ENCODE measurements around the gene NHEJ1. TPM values are rescaled to one million over a fixed set of nuclear protein-coding genes. Genes with fewer than 3 reads are reported as not detected.

Gene NHEJ1
- total RNA-seq, 1 donor from 2014 or later = 13.0 TPM

DNA sequence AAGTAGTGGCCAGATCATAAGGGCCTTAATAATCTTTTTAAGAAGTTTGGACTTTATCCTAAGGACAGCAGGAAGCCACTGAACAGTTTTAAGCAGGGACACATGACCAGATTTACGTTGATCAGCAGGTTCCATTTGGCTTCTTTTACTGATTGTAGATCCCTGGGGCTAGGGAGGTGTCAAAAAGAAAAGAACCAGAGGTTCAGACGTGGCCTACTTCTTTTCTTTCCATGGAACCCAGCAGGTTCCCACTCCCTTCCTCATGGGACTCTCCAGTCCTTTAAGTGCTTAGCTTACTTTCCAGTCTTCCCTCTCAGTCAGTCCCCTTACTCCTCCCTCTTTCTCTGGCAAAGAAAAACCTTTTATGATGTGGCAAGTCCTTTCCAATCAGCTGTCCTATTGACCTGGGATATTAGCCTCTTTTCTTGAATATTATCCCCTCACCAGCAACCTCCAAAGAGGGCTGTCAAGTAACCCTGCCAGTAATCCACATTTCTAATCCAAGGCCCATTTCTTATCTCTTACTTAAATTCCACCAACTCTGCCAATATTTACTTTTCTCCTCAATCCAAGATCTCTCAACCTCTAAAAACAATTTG is 33.5 kb downstream of the NHEJ1 start:
- H3K27ac ChIP-seq = peak overlapping the region; percentile 12
- no peak overlapping the region for H3K4me3 ChIP-seq
- DNase-seq (no peak), ATAC-seq (peak in 1 of 2 donors; percentile 11)
- no peaks in the 10 kb centered on the region for H3K27me3 ChIP-seq (ENCODE audit: low read depth)
- peaks cover 54% of the 10 kb centered on the region for H3K4me1 ChIP-seq
- TF ChIP-seq, protein P1, sequence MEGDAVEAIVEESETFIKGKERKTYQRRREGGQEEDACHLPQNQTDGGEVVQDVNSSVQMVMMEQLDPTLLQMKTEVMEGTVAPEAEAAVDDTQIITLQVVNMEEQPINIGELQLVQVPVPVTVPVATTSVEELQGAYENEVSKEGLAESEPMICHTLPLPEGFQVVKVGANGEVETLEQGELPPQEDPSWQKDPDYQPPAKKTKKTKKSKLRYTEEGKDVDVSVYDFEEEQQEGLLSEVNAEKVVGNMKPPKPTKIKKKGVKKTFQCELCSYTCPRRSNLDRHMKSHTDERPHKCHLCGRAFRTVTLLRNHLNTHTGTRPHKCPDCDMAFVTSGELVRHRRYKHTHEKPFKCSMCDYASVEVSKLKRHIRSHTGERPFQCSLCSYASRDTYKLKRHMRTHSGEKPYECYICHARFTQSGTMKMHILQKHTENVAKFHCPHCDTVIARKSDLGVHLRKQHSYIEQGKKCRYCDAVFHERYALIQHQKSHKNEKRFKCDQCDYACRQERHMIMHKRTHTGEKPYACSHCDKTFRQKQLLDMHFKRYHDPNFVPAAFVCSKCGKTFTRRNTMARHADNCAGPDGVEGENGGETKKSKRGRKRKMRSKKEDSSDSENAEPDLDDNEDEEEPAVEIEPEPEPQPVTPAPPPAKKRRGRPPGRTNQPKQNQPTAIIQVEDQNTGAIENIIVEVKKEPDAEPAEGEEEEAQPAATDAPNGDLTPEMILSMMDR (IDR thresholded peaks at IDR 0.05) = no peak
- intact Hi-C loops (cut with DNase I) = no loop called here
- H3K36me3 ChIP-seq = no peaks in the 10 kb centered on the region
- no peaks in the 10 kb centered on the region for H3K9me3 ChIP-seq

DNA sequence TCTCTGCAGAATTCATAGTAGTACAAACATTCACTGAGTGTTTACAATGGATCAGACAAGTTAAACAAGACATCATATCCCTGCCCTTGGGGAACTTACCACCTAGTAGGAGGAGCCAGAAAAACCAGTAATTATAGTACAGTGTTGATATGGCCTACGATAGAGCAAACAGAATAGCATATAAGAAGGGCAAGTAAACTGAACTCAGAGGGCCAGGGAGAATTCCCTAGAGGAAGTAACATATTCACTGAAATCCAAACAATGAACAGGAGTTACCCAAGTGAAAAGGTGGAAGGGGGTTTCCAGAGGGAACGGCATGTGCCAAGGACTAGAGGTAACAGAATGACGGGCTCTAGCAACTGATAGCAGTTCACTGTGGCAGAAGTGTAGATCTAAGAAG is 34.1 kb downstream of the NHEJ1 start:
- ATAC-seq (peak in 1 of 2 donors; percentile 44), DNase-seq (no peak)
- Histone ChIP-seq H3K4me3 (no peak overlapping the region), H3K9me3 (no peaks in the 10 kb centered on the region), H3K27ac (peak overlapping the region; percentile 12), H3K36me3 (no peaks in the 10 kb centered on the region), H3K4me1 (peaks cover 55% of the 10 kb centered on the region), H3K27me3 (ENCODE audit: low read depth) (no peaks in the 10 kb centered on the region)
- TF ChIP-seq, protein P1 (IDR thresholded peaks at IDR 0.05) = no peak
- intact Hi-C loops (cut with DNase I) = no loop called here

DNA sequence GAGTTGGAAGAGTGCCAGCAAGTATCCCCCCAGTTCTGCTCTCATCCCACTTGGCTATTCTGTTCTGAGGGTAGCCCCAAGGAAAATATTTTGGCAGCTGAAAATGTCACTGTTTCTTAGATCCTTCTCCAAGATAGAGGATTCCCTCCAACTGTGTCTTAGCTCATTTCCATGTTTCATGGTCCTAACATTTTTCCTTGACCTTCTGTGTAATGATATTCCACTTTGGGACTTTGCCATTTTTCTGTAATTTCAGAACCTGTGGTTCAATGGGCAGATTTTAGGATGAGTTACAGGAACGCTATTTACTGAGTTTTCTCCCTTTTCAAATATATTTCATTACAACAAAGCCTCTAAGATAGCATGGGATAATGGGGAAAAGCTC is 34.7 kb downstream of the NHEJ1 start:
- H3K4me1 ChIP-seq = peaks cover 49% of the 10 kb centered on the region

DNA sequence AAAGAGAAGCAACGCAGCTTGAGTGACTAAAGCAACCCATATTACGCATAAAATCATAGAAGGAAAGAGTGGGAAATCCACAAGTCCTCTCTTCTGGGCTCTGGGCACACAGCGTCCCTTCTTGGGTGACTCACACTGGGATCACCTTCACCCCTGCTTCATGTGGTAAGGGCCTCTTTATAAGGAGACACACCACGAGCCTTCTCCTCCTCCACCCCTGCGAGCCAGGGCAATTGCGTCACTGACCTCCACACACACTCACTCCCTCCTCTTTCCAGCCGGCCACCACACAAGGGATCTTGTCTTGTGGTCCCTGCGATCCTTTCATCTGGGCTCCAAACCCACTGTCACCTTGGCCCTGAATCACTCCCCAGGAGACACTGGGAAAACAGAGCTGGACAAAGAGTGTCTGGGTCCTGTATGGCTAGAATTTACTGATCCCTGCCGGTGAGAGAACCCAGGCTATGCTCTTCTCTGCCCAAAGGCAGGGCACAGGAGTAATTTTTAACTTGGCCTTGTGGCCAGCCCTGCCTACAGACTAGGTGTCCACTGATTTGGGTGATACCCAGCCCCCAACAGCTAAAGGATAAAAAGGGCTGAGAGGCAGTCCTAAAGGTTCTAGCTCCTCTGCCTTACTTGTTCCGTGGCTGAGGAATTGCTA is 35.3 kb downstream of the NHEJ1 start:
- Histone ChIP-seq H3K27me3 (ENCODE audit: low read depth) (no peaks in the 10 kb centered on the region), H3K9me3 (no peaks in the 10 kb centered on the region), H3K4me3 (no peak overlapping the region), H3K4me1 (peaks cover 49% of the 10 kb centered on the region), H3K27ac (no peak overlapping the region), H3K36me3 (no peaks in the 10 kb centered on the region)
- DNase-seq (peak; percentile 81), ATAC-seq (peak; percentile 86 to 87)
- intact Hi-C loops (cut with DNase I) = no loop called here
- TF ChIP-seq, protein P1 (IDR thresholded peaks at IDR 0.05) = no peak

More for the DNA sequence above, 34.7 kb downstream of the NHEJ1 start:
- Histone ChIP-seq H3K4me3 (no peak overlapping the region), H3K9me3 (no peaks in the 10 kb centered on the region), H3K36me3 (no peaks in the 10 kb centered on the region), H3K27me3 (ENCODE audit: low read depth) (no peaks in the 10 kb centered on the region), H3K27ac (no peak overlapping the region)
- intact Hi-C loops (cut with DNase I) = no loop called here
- DNase-seq = no peak
- no peak for ATAC-seq
- TF ChIP-seq, protein P1 (IDR thresholded peaks at IDR 0.05) = no peak

DNA sequence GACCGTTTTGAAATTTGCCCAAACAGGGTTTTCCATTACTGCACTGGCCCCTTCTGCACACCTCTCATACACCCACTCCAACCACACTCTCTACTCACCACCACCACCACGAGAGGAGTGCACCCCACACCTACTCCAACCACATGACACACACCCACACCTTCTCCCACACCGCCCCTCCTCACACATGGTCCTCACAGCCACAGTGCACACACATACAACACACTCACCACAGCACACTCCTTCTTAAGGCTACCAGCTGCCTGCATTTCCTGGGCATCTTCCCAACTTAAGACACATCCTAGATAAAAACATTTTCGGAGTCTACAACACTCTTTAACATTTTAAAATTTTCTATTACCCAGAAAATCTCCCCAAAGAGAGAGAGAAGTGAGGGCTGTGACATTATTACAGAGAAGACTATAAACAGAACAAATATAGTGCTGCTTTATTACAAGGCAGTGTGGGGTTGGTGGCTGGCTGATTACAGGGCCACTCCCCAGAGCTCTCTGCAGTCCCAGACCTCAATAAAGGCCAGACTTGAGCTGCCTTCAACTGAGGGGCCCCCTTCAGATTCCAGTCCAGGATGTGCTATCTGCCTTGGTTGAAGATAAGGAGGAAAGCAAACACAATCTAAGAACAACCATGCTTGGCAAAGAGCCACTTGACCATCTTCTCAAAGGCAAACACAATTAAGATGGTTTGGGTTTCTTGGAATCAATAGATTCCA is 36.1 kb downstream of the NHEJ1 start:
- Histone ChIP-seq H3K27ac (no peak overlapping the region), H3K4me3 (no peak overlapping the region), H3K4me1 (peaks cover 50% of the 10 kb centered on the region), H3K27me3 (ENCODE audit: low read depth) (no peaks in the 10 kb centered on the region), H3K36me3 (no peaks in the 10 kb centered on the region), H3K9me3 (no peaks in the 10 kb centered on the region)
- DNase-seq (no peak), ATAC-seq (peak; percentile 20 to 31)
- TF ChIP-seq, protein P1 (IDR thresholded peaks at IDR 0.05) = no peak
- intact Hi-C loops (cut with DNase I) = no loop called here
